Endometrial microvascular endothelial cells (primary cell): Measurements from ENCODE around the gene SHKBP1. TPM values are rescaled to one million over a fixed set of nuclear protein-coding genes. Genes with fewer than 3 reads are reported as not detected.
"Not testable (repeated sequence)": the region's sequence is repeated elsewhere in the genome, so short reads cannot be mapped to it uniquely, and the experiment has no call there.

Experiments
- in situ Hi-C: cut with HindIII; loops from 2 replicates; pipeline ENCODE4 v1.10.0; 2017; ENCODE audit warnings: low sequenced_read_pairs, low pct_unique_long_range_greater_than_20kb; ENCODE audit errors: inconsistent ontology term
- total RNA-seq: library from RNA; depleted of rRNA; stranded (reverse); fragments of >200 nt; gene quantifications from one replicate; pipeline ENCODE4 v1.2.3, GENCODE V29; 2015; ENCODE audit errors: inconsistent ontology term

SHKBP1 gene, protein sequence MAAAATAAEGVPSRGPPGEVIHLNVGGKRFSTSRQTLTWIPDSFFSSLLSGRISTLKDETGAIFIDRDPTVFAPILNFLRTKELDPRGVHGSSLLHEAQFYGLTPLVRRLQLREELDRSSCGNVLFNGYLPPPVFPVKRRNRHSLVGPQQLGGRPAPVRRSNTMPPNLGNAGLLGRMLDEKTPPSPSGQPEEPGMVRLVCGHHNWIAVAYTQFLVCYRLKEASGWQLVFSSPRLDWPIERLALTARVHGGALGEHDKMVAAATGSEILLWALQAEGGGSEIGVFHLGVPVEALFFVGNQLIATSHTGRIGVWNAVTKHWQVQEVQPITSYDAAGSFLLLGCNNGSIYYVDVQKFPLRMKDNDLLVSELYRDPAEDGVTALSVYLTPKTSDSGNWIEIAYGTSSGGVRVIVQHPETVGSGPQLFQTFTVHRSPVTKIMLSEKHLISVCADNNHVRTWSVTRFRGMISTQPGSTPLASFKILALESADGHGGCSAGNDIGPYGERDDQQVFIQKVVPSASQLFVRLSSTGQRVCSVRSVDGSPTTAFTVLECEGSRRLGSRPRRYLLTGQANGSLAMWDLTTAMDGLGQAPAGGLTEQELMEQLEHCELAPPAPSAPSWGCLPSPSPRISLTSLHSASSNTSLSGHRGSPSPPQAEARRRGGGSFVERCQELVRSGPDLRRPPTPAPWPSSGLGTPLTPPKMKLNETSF
- 107 TPM for total RNA-seq

DNA sequence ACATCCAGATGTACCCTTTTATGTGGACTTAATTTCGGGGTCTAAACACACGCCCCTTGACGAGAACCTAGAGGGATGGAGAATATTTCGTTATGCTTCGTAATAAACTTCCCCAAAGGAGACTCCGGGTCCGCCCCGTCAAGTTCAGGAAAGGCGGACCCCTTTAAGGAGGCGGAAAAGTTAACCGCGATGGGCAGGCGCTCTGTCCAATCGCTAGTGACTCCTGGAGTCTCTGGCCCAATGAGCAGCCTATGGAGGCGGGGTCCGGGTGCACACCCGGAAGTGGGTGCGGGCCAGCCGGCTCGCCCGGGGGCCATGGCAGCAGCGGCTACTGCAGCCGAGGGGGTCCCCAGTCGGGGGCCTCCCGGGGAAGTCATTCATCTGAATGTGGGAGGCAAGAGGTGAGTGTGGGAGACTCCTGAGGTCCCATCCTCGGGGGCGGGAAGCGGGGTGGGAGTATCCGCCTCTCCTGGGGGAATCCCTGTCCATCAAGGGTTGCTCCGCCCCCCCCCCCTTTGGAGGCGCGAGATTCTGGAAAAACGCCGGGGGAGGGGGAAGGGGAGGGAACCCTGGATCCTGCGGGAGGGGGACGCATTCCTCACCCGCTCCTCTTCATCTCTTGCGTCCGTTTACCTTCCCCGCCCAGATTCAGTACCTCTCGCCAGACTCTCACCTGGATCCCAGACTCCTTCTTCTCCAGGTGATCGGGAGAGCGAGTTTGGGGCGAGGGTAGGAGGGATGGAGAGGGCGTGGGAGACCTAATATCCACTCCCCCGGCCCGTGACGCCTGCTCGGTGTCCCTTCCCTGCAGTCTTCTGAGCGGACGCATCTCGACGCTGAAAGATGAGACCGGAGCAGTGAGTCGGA is at the start of gene SHKBP1:
TSS of gene SHKBP1 (plus strand) at position 289 of the 867 bp plus-strand sequence. CDS start at position 316, 27 bp downstream.
- in situ Hi-C loops: no loop called here

DNA sequence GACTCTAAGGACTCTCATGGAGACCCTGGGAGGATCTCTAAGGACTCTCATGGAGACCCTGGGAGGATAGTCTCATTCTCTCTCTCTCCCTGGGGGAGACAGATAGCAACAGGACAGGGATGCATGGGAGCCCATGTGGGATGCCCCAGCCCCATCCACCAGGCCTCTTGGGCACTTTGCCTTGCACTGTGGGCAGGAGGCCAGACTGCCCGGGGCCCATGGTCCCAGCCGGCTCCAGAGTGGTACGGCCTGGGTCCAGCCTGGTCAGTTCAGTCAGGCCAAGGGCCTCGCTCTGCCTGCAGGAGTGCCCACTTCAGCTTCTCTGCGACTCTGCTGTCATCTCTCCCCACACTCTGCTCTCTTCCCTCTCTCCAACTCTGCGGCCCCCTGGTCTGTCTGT is 48.6 kb upstream of the SHKBP1 start:
- in situ Hi-C loops: no loop called here

DNA sequence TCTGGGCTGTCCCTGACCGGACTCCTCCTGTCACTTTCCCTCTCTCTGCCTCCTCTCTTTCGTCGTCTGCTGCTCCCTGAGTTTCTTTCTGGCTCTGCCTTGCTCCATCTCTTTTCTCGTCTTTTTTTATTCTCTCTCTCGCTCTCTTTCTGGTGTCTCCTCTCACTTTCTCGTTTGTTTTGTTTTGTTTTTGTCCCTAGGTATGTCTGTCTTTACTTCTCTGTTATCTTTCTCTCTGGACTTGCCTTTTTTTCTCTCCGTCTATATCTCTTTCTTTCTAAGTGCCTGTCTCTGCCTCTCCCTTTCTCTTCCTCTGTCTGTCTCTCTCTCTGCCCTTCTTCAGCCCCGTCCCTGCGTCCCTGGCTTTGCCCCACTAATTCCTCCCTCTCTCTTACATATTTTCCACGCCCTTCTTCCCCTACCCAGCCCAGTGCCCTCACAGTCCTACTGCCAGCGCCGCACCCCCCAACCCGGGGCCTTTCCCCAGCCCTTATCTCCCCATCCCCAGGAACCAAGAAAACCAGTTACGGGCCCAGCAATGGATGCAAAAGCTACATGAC is 48.1 kb upstream of the SHKBP1 start:
- in situ Hi-C loops: no loop called here

DNA sequence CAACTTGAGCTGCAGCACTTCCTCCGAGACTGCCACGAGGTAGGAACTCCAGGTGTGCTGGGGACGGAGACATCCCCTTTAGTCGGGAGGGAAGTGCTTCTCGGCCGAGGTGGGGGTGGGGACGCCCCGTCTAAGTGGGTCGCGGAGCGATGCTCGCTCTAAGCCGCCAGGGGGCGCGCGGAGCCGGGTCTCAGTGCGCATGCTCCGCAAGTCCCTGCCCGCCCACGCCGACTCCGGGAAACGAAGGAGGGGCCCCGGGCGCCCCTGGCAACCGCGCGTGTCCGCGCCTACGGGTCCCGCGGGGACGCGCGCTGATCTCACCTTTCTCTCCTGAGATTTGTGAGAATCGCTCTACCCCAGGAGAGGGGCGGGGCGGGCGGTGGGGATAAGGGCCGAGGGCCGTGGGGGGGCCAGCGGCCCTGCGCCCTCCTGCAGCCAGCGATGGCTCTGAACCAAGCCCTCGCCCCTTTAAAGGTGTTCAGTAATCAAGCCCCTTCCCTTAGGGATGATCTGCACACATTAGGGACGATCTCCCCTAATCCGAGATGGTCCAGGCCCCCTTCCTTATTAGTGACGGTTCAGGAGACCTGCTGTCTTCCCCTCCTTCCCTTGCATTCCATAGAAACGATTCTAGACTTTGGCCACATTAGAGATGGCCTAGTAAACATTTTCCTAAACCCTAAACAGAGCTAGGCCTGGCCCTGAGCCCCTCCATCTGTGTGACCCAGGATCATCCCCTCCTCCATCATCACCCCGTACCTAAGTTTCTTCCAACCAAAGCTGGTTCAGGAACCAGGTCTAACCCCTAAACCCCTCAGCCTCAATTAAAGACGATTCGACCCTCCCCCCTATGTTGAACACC is 47.3 kb upstream of the SHKBP1 start:
- in situ Hi-C loops: no loop called here

DNA sequence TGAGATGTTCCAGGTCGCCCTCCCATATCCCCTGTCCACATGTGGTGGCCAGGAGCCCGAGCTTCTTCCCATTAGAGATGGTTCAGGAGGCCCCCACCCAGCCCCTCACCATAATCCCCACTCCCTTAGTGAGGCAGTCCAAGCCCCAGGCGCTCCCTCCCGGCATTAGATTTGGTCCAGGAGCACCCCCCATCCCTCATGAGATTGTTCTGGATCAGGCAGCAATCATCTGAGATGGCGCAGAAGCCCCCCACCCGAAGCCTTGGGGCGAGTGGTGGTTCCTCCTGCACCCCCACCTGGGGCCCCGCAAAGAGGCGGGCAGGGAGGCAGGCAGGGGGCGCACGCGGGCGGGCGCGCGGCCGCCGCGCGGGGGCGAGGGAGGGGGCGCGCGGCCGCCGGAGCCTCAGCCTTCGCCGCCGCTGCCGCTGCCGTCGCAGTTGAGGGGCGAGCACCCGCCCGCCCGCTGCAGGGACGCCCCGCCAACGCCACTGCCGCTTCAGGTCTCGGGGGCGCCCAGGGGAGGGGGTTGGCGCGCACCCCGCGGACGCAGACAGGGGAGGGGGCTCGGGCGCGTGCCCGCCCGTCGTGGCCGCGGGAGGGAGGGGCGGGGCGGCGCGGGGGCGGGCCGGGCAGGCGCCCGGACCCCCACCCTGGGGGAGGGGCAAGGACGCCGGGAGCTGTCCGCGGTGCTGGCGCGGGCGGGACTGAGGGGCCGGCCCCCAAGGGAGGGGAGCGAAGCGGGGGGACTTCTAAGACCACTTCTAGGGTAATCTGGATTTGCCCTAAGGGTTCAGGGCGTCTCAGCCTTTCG is 46.4 kb upstream of the SHKBP1 start:
- in situ Hi-C loops: no loop called here

DNA sequence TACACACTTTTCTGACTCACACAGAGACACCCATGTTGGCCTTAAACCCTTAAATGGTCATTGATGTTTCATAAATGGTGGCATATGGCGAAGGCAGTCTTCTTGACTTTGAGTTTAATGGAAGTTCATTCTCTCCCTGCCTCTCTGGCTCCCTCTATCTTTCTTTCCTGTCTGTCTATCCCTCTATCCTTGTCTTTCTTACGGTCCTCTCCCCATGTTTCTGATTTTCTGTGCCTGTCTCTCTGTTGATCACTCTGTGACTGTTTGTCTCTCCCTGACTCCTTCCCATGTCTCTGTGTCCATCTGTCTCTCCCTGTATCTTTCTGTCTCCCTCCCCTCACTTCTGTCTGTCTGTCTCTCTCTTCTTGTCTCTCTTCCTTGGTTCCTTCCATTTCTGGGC is 43.2 kb upstream of the SHKBP1 start:
- in situ Hi-C loops: no loop called here

DNA sequence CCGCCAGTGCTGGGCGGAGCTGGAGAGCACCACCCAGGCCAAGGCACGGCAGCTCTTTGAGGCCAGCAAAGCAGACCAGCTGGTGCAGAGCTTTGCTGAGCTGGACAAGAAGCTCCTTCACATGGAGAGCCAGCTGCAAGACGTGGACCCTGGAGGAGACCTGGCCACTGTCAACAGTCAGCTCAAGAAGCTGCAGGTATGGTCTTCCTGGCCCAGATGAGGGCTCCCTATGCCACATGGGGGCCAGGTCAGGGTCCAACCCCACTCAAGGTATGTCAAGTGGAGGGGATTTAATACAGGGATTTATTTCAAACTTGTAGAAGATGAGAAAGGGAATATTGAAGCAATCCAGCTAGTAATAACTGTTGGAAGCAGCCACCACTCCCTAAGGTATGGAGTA is 42.5 kb upstream of the SHKBP1 start:
- in situ Hi-C loops: no loop called here

DNA sequence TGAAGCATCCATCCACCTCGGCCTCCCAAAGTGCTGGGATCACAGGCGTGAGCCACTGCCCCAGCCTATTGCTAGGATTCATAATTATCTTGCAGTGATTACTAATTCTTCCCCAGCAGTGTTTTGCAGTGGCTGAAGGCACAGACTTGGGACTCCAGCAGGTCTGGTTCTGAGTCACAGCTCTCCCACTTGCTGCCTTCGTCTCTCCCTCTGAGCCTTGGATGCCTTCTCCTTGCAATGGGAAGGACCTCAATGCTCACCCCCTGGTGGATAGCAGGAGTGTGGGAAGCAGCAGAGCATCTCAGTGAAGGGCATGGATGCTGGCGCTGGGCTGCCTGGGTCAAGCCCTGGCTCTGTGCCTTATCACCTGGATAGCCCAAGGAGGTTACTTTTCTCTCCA is 37.6 kb upstream of the SHKBP1 start:
- in situ Hi-C loops: no loop called here

DNA sequence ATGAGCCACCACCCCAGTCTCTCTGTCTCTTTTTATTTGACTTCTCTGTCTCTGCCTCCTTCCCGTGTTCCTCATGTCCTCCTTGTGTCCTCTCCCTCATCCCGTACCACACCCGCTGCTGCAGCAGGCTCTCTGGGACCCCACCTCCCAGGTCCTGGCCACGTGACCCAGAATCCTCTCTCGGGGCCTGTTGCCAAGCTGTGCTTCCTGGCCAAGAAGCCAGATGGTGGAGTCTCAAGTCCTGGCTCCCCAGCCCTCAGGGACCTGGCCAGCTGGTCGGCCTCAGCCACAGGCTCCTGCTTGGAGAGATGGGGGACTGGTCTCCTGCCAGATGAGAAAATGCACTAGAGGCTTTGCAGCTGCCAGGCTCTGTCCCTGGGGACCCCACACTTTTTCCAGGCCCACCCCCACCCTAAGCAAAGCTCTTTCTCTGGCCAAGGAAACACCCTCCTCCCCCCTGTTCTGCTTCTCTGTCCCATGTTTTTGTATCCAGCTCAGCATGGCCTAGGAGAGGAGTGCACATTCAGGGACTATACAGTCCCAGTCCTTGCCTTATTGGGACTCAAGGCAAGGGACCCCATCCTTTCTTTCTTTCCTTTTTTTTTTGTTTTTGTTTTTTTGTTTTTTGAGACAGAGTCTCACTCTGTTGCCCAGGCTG is 34.3 kb upstream of the SHKBP1 start:
- in situ Hi-C loops: no loop called here

DNA sequence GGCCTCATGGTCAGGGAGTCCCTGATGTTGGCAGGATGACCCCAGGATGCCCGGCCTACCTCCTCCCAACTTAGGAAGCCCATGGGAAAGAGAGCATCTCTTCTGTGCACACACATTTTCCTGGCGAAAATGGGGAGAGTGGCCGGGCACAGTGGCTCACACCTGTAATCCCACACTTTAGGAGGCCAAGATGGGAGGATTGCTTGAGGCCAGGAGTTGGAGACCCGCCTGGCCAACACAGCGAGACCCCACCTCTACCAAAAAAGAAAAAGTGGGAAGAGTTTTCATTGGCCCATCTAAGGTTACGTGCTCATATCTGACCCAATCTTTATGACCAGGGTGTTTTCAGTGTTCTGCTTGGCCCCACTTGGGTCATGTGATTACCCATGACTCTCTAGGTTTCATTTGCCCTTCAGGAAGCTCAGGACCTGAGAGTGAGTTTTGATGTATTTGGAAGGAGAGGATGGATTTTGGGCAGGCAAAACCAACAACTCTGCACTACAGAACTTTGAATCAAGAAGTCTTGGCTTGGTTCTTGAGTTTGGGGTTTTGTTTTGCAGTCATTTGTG is 33.6 kb upstream of the SHKBP1 start:
- in situ Hi-C loops: no loop called here

DNA sequence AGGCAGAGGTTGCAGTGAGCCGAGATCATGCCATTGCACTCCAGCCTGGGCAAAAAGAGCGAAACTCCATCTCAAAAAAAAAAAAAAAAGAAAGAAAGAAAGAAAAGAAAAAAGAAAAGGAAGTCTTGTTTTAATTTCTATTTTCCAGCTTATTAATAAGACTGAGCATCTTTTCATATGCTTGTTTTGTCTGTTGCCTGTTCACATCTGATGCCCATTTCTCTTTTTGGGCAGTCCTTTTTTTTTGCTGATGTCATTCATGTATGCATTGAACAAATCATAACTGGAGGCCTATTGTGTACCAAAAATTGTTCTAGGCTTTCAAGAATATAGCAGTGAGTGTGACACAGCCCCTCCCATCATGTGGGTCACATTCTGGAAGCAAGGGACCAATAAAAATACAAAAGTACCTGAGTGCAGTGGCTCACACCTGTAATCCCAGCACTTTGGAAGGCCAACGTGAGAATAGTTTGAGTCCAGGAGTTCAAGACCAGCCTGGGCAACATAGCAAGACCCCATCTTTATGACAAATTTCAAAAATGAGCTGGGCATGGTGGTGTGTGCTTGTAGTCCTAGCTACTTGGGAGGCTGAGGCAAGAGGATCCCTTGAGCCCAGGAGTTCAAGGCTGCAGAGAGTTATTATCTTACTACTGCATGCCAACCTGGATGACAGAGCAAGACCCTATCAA is 30.4 kb upstream of the SHKBP1 start:
- in situ Hi-C loops: not testable (repeated sequence)

DNA sequence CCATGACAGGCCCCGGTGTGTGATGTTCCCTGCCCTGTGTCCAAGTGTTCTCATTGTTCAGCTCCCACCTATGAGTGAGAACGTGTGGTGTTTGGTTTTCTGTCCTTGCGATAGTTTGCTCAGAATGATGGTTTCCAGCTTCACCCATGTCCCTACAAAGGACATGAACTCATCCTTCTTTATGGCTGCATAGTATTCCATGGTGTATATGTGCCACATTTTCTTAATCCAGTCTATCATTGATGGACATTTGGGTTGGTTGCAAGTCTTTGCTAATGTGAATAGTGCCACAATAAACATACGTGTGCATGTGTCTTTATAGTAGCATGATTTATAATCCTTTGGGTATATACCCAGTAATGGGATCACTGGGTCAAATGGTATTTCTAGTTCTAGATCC is 29.5 kb upstream of the SHKBP1 start:
- in situ Hi-C loops: not testable (repeated sequence)

DNA sequence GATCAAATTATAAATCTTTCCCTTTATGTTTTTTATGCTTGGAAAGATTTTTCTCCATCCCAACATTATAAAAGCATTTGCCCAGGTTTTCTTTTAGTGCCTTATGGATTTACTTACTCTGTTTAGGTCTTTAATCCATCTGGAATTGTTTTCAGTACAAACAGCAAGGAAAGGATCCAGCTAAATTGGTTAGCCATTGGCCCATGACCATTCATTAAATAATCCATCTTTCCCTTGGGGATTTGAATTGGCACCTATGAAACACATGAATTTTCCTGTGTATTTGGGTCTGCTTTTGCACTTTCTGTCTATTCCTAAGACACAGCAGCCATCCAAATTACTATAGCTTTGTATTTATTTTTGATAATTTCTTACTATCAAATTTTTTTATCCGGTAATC is 28.8 kb upstream of the SHKBP1 start:
- in situ Hi-C loops: no loop called here

DNA sequence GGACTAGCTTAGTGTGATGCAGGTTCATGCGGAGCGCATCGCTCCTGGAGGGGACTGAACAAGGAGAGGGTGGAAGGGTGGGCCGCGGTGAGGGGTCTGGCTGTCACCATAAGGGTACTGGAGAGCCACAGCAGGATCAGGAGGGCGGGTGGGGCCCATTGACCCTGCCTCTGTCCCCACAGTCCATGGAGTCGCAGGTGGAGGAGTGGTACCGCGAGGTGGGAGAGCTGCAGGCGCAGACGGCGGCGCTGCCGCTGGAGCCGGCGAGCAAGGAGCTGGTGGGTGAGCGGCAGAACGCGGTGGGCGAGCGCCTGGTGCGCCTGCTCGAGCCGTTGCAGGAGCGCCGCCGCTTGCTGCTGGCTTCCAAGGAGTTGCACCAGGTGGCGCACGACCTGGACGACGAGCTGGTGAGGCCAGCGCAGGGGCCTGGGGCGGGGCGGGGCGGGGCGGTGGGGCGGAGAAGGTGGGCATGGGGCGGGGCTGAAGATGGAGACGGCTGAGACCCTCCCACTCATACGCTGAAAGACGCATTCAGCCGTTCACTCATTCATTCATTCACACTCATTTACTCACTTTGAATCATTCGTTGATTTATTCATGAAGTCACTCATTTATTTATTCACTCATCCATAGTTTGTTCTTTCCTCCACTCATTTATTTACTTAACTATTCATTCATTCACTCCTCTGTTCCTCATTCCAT is 27.5 kb upstream of the SHKBP1 start:
- in situ Hi-C loops: no loop called here

DNA sequence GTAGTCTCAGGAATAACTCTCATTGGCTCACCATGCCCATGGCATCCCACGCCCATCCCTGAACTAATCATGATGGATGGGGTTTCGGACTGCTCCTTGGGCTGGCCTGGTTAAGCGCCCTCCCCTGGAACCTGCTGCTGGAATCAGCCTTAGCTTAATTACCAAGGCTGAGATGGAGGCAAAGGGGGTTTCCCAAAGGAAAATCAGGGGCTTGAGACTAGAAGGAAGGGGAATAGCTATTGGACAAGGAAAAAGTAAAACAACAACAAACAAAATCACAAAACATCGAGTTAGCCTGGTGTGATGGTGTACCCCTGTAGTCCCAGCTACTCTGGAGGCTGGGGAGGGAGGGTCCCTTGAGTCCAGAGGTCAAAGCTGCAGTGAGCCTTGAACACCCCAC is 25.7 kb upstream of the SHKBP1 start:
- in situ Hi-C loops: no loop called here

DNA sequence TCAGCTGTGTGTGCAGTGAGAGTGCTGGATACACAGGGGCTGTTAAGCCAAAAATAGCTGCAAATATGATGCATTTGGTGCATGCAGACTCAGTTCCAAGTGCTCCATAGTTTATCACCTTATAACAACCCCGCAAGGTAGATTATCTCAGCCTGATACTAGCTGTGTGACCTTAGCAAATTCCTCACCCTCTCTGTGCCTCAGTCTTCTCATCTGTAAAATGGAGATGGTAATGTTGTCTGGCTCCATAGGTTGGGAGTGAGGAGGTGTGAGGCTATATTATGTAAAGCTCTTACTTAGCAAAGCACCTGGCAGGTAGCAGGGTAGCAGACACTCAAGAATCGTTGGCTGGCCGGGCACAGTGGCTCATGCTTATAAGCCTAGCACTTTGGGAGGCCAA is 23.8 kb upstream of the SHKBP1 start:
- in situ Hi-C loops: no loop called here
